Measurements from ENCODE around the gene SSC5D. TPM values are rescaled to one million over a fixed set of nuclear protein-coding genes. Genes with fewer than 3 reads are reported as not detected.
"Not testable (repeated sequence)": the region's sequence is repeated elsewhere in the genome, so short reads cannot be mapped to it uniquely, and the experiment has no call there.

Gene SSC5D
- total RNA-seq, 2 donors from 2014 or later = 2.2 to 7.4 TPM

GRCh38 chr19:55495646-55496349 lies 7.6 kb downstream of the SSC5D start:
- intact Hi-C loops (cut with DNase I) = no loop called here
- Histone ChIP-seq H3K27me3 (no peaks in the 10 kb centered on the region), H3K4me1 (no peaks in the 10 kb centered on the region), H3K36me3 (no peaks in the 10 kb centered on the region), H3K9ac (ENCODE audit: low read depth in 2 of 2, low read length in 2 of 2) (no peak overlapping the region), H3K9me3 (no peaks in the 10 kb centered on the region), H3K27ac (no peak overlapping the region), H3K4me3 (no peak overlapping the region)
- DNase-seq = no peak
- no peak for TF ChIP-seq CTCF (IDR thresholded peaks at IDR 0.05)

- H3K9ac ChIP-seq (ENCODE audit: low read depth in 2 of 2, low read length in 2 of 2); H3K9me3 ChIP-seq; H3K4me1 ChIP-seq; H3K27ac ChIP-seq; H3K36me3 ChIP-seq; DNase-seq; intact Hi-C loops (cut with DNase I); H3K4me3 ChIP-seq; H3K27me3 ChIP-seq: not testable (repeated sequence)
Observed at GRCh38 chr19:55496820-55497219, 8.6 kb downstream of the SSC5D start.

GRCh38 chr19:55497763-55498162 lies 9.5 kb downstream of the SSC5D start:
- Histone ChIP-seq H3K36me3 (no peaks in the 10 kb centered on the region), H3K27ac (no peak overlapping the region), H3K9ac (ENCODE audit: low read depth in 2 of 2, low read length in 2 of 2) (no peak overlapping the region), H3K27me3 (no peaks in the 10 kb centered on the region), H3K4me3 (no peak overlapping the region), H3K4me1 (no peaks in the 10 kb centered on the region), H3K9me3 (no peaks in the 10 kb centered on the region)
- intact Hi-C loops (cut with DNase I) = no loop called here
- DNase-seq = no peak
- no peak for TF ChIP-seq CTCF (IDR thresholded peaks at IDR 0.05)

- Histone ChIP-seq H3K9ac (ENCODE audit: low read depth in 2 of 2, low read length in 2 of 2) (no peak overlapping the region), H3K4me3 (no peak overlapping the region), H3K27me3 (no peaks in the 10 kb centered on the region), H3K4me1 (no peaks in the 10 kb centered on the region), H3K36me3 (no peaks in the 10 kb centered on the region), H3K9me3 (no peaks in the 10 kb centered on the region), H3K27ac (no peak overlapping the region)
- intact Hi-C loops (cut with DNase I) = no loop called here
- TF ChIP-seq CTCF (IDR thresholded peaks at IDR 0.05) = no peak
- no peak for DNase-seq
Observed at GRCh38 chr19:55498246-55498840, 10.1 kb downstream of the SSC5D start.

GRCh38 chr19:55500368-55500952 lies 12.2 kb downstream of the SSC5D start:
- intact Hi-C loops (cut with DNase I) = loop anchor here (5.0 kb wide), 1 partner anchor 33 kb away; no protein-coding TSS in a partner anchor
- TF ChIP-seq CTCF (IDR thresholded peaks at IDR 0.05) = no peak

More at GRCh38 chr19:55500368-55500952, 12.2 kb downstream of the SSC5D start:
- no peak for DNase-seq
- H3K9me3 ChIP-seq = no peaks in the 10 kb centered on the region
- no peaks in the 10 kb centered on the region for H3K27me3 ChIP-seq
- no peaks in the 10 kb centered on the region for H3K4me1 ChIP-seq
- no peaks in the 10 kb centered on the region for H3K36me3 ChIP-seq
- H3K4me3 ChIP-seq = no peak overlapping the region
- H3K9ac ChIP-seq (ENCODE audit: low read depth in 2 of 2, low read length in 2 of 2) = no peak overlapping the region
- no peak overlapping the region for H3K27ac ChIP-seq
